Astrocyte (in vitro differentiated cells and primary cell): ENCODE measurements around the gene SMIM10L2A. TPM values are rescaled to one million over a fixed set of nuclear protein-coding genes. Genes with fewer than 3 reads are reported as not detected.

Experiments used
- DNase-seq: peaks from one replicate; pipeline ENCODE4 v3.0.0-alpha.2; 2010; ENCODE audit warnings: low read depth
- FAIRE-seq: peaks from 2 replicates; lab custom pipeline; 2011; peaks lifted over from hg19 to GRCh38; lab: Jason Lieb, UNC
- H2AFZ ChIP-seq: 2 replicates; pipeline ENCODE4 v1.6.0; 2012; ENCODE audit warnings: low read depth, low read length, inconsistent platforms
- H3K27ac ChIP-seq: 2 replicates; pipeline ENCODE4 v1.5.1; 2011; ENCODE audit warnings: low read depth, low read length, inconsistent platforms
- H3K27me3 ChIP-seq: 2 replicates; pipeline ENCODE4 v1.6.0; 2011; ENCODE audit warnings: low read length, inconsistent platforms; ENCODE audit not compliant: insufficient read depth
- H3K36me3 ChIP-seq: 2 replicates; pipeline ENCODE4 v1.5.1; 2011; ENCODE audit warnings: low read length, inconsistent platforms; ENCODE audit not compliant: insufficient read depth
- H3K4me1 ChIP-seq: 2 replicates; pipeline ENCODE4 v1.5.1; 2011; ENCODE audit warnings: low read length, inconsistent platforms; ENCODE audit not compliant: insufficient read depth
- H3K4me2 ChIP-seq: 2 replicates; pipeline ENCODE4 v1.6.0; 2012; ENCODE audit warnings: low read length, inconsistent platforms
- H3K4me3 ChIP-seq: 2 replicates; pipeline ENCODE4 v1.5.1; 2011; ENCODE audit warnings: low read depth, mild to moderate bottlenecking, low read length, inconsistent platforms; ENCODE audit not compliant: insufficient read depth
- H3K79me2 ChIP-seq: 2 replicates; pipeline ENCODE4 v1.6.0; 2012; ENCODE audit warnings: mild to moderate bottlenecking, low read length, inconsistent platforms; ENCODE audit not compliant: insufficient read depth
- H3K9ac ChIP-seq: 2 replicates; pipeline ENCODE4 v1.6.0; 2012; ENCODE audit warnings: mild to moderate bottlenecking, low read length, inconsistent platforms
- H3K9me3 ChIP-seq: 2 replicates; pipeline ENCODE4 v1.5.1; 2012; ENCODE audit warnings: low read depth, mild to moderate bottlenecking, low read length, inconsistent platforms; ENCODE audit not compliant: insufficient read depth
- H4K20me1 ChIP-seq: 2 replicates; pipeline ENCODE4 v1.6.0; 2012; ENCODE audit warnings: low read length, inconsistent platforms; ENCODE audit not compliant: insufficient read depth
- H3K27ac Mint-ChIP-seq: one replicate; pipeline ENCODE4 v1.8.0; 2021; ENCODE audit warnings: mild to moderate bottlenecking, mixed read lengths; ENCODE audit not compliant: unreplicated experiment
- H3K27me3 Mint-ChIP-seq: one replicate; pipeline ENCODE4 v1.8.0; 2021; ENCODE audit warnings: low read depth, mixed read lengths; ENCODE audit not compliant: unreplicated experiment
- H3K36me3 Mint-ChIP-seq: one replicate; pipeline ENCODE4 v1.8.0; 2021; ENCODE audit warnings: low read depth, mixed read lengths; ENCODE audit not compliant: unreplicated experiment
- H3K4me1 Mint-ChIP-seq: one replicate; pipeline ENCODE4 v1.8.0; 2021; ENCODE audit warnings: low read depth, mixed read lengths; ENCODE audit not compliant: unreplicated experiment
- H3K4me3 Mint-ChIP-seq: one replicate; pipeline ENCODE4 v1.8.0; 2021; ENCODE audit warnings: mild to moderate bottlenecking, moderate library complexity, mixed read lengths; ENCODE audit not compliant: unreplicated experiment
- H3K9me3 Mint-ChIP-seq: one replicate; pipeline ENCODE4 v1.8.0; 2021; ENCODE audit warnings: mild to moderate bottlenecking, mixed read lengths; ENCODE audit not compliant: unreplicated experiment
- CTCF ChIP-seq: IDR thresholded peaks from 2 replicates; pipeline ENCODE4 v1.5.1; 2011; ENCODE audit warnings: low read depth, mild to moderate bottlenecking, inconsistent platforms, low read length, moderate library complexity; ENCODE audit not compliant: insufficient read depth
- EZH2 ChIP-seq: IDR thresholded peaks from 2 replicates; pipeline ENCODE4 v1.6.1; 2012; ENCODE audit warnings: mild to moderate bottlenecking, low read length, inconsistent platforms; ENCODE audit not compliant: insufficient read depth
- total RNA-seq: library from RNA; stranded (reverse); gene quantifications from 2 replicates; pipeline ENCODE4 v1.2.1, GENCODE V29; 2021

SMIM10L2A gene
- total RNA-seq, 1 donor from 2014 or later: 0.18 TPM

GRCh38 chrX:135424469-135424868 lies 2.7 kb downstream of the SMIM10L2A start:
- Mint-ChIP-seq H3K27me3 (peaks cover 3% of the 10 kb centered on the region), H3K4me1 (peaks cover 2% of the 10 kb centered on the region), H3K27ac (no peak overlapping the region), H3K36me3 (no peaks in the 10 kb centered on the region), H3K4me3 (no peak overlapping the region), H3K9me3 (no peaks in the 10 kb centered on the region)
- Histone ChIP-seq H3K36me3 (no peaks in the 10 kb centered on the region), H3K9ac (no peak overlapping the region), H3K79me2 (no peaks in the 10 kb centered on the region), H2AFZ (no peak overlapping the region), H3K4me2 (no peak overlapping the region), H3K4me1 (no peaks in the 10 kb centered on the region), H3K27me3 (no peaks in the 10 kb centered on the region), H3K27ac (no peak overlapping the region), H3K9me3 (no peaks in the 10 kb centered on the region), H4K20me1 (no peaks in the 10 kb centered on the region), H3K4me3 (no peak overlapping the region)
- no peak for FAIRE-seq
- DNase-seq: no peak
- TF ChIP-seq CTCF (no peak), EZH2 (no peak)

GRCh38 chrX:135425026-135425965 lies 3.6 kb downstream of the SMIM10L2A start:
- no peak for FAIRE-seq
- no peak overlapping the region for H2AFZ ChIP-seq
- no peak overlapping the region for H3K4me3 Mint-ChIP-seq
- TF ChIP-seq EZH2 (no peak), CTCF (no peak)
- no peaks in the 10 kb centered on the region for H3K4me1 ChIP-seq
- H3K9ac ChIP-seq: no peak overlapping the region
- no peaks in the 10 kb centered on the region for H3K36me3 Mint-ChIP-seq
- H3K9me3 ChIP-seq: no peaks in the 10 kb centered on the region
- no peak overlapping the region for H3K4me3 ChIP-seq
- H3K4me1 Mint-ChIP-seq: peaks cover 2% of the 10 kb centered on the region
- no peak overlapping the region for H3K4me2 ChIP-seq
- H3K27ac ChIP-seq: no peak overlapping the region
- no peaks in the 10 kb centered on the region for H4K20me1 ChIP-seq
- no peaks in the 10 kb centered on the region for H3K79me2 ChIP-seq
- H3K9me3 Mint-ChIP-seq: no peaks in the 10 kb centered on the region
- no peak for DNase-seq
- H3K27me3 Mint-ChIP-seq: peaks cover 3% of the 10 kb centered on the region
- H3K27me3 ChIP-seq: no peaks in the 10 kb centered on the region
- H3K36me3 ChIP-seq: no peaks in the 10 kb centered on the region
- H3K27ac Mint-ChIP-seq: no peak overlapping the region

- Mint-ChIP-seq H3K4me1 (peaks cover 2% of the 10 kb centered on the region), H3K9me3 (no peaks in the 10 kb centered on the region), H3K36me3 (no peaks in the 10 kb centered on the region), H3K27me3 (no peaks in the 10 kb centered on the region), H3K27ac (no peak overlapping the region), H3K4me3 (no peak overlapping the region)
- no peak overlapping the region for H3K4me2 ChIP-seq
- H3K79me2 ChIP-seq: no peaks in the 10 kb centered on the region
- H3K9me3 ChIP-seq: no peaks in the 10 kb centered on the region
- no peak for TF ChIP-seq EZH2
- TF ChIP-seq CTCF: no peak
- no peaks in the 10 kb centered on the region for H4K20me1 ChIP-seq
- H3K4me3 ChIP-seq: no peak overlapping the region
- no peaks in the 10 kb centered on the region for H3K4me1 ChIP-seq
- DNase-seq (no peak), FAIRE-seq (peak; percentile 39)
- no peaks in the 10 kb centered on the region for H3K36me3 ChIP-seq
- H3K9ac ChIP-seq: no peak overlapping the region
- H3K27me3 ChIP-seq: no peaks in the 10 kb centered on the region
- H3K27ac ChIP-seq: no peak overlapping the region
- no peak overlapping the region for H2AFZ ChIP-seq
Measured at GRCh38 chrX:135429429-135429828, 7.7 kb downstream of the SMIM10L2A start.
